CD14-positive monocyte (primary cell): ENCODE measurements around the gene THEM4. TPM values are rescaled to one million over a fixed set of nuclear protein-coding genes. Genes with fewer than 3 reads are reported as not detected.

Experiments
- DNase-seq, 3 donors: peaks; one replicate each; pipeline ENCODE4 v3.0.0-alpha.2; 2011 to 2022
- H2AFZ ChIP-seq: 2 replicates; pipeline ENCODE4 v1.6.0; 2012; ENCODE audit warnings: mild to moderate bottlenecking, low read depth, low read length, inconsistent platforms; ENCODE audit not compliant: insufficient read depth, poor library complexity, severe bottlenecking
- H3K27ac ChIP-seq, 2 donors: 1 replicate in 1 of 2; 2 replicates in 1 of 2; pipeline ENCODE4 v1.5.1; 2012 to 2013; ENCODE audit warnings: low read length in 2 of 2, control low read depth in 1 of 2, inconsistent platforms in 1 of 2, low read depth in 1 of 2, mild to moderate bottlenecking in 1 of 2
- H3K27me3 ChIP-seq, 2 donors: one replicate each; pipeline versions ENCODE4 v1.6.0 to v1.6.1; 2011 to 2013; ENCODE audit warnings: low read length in 2 of 2; ENCODE audit not compliant: control insufficient read depth in 2 of 2, insufficient read depth in 2 of 2
- H3K36me3 ChIP-seq, 2 donors: replicated peaks in 1 of 2; 1 replicate in 1 of 2; 2 replicates in 1 of 2; pipeline versions ENCODE4 v1.5.1 to v1.6.1; 2012 to 2013; ENCODE audit warnings: low read length in 2 of 2, control low read depth in 1 of 2, inconsistent platforms in 1 of 2, mild to moderate bottlenecking in 1 of 2; ENCODE audit not compliant: insufficient read depth in 2 of 2, control insufficient read depth in 1 of 2
- H3K4me1 ChIP-seq, 2 donors: 1 replicate in 1 of 2; 2 replicates in 1 of 2; pipeline versions ENCODE4 v1.5.1 to v1.6.1; 2012 to 2013; ENCODE audit warnings: low read length in 2 of 2, control low read depth in 1 of 2, inconsistent platforms in 1 of 2, mild to moderate bottlenecking in 1 of 2, moderate library complexity in 1 of 2; ENCODE audit not compliant: insufficient read depth in 2 of 2, control insufficient read depth in 1 of 2
- H3K4me2 ChIP-seq: replicated peaks from 2 replicates; pipeline ENCODE3; 2012; ENCODE audit warnings: low read length, moderate library complexity, mild to moderate bottlenecking; ENCODE audit not compliant: poor library complexity, severe bottlenecking; ENCODE audit errors: extremely low read depth
- H3K4me3 ChIP-seq, 3 experiments: fragments of 200-600 bp in 1 of 3; sonication (generic) in 1 of 3; replicated peaks in 1 of 3; 1 replicate in 2 of 3; 2 replicates in 1 of 3; pipeline ENCODE4 v1.5.1; 2011 to 2013; ENCODE audit warnings: low read length in 3 of 3, mild to moderate bottlenecking in 3 of 3, control low read depth in 2 of 3, low read depth in 2 of 3, inconsistent platforms in 1 of 3, moderate library complexity in 1 of 3
- H3K79me2 ChIP-seq: 2 replicates; pipeline ENCODE4 v1.6.0; 2012; ENCODE audit warnings: mild to moderate bottlenecking, control low read depth, inconsistent platforms, low read length, moderate library complexity; ENCODE audit not compliant: insufficient read depth
- H3K9ac ChIP-seq: 2 replicates; pipeline ENCODE4 v1.6.0; 2017; ENCODE audit warnings: low read length, mild to moderate bottlenecking; ENCODE audit not compliant: insufficient read depth, poor library complexity, severe bottlenecking
- H3K9me3 ChIP-seq, 2 donors: replicated peaks in 1 of 2; 1 replicate in 1 of 2; 2 replicates in 1 of 2; pipeline versions ENCODE4 v1.5.1 to v1.6.1; 2012 to 2013; ENCODE audit warnings: low read length in 2 of 2, control low read depth in 1 of 2; ENCODE audit not compliant: control insufficient read depth in 1 of 2, insufficient read depth in 1 of 2
- H4K20me1 ChIP-seq: 2 replicates; pipeline ENCODE4 v1.6.0; 2012; ENCODE audit warnings: mild to moderate bottlenecking, low read length, control low read depth, moderate library complexity; ENCODE audit not compliant: insufficient read depth
- H3K27ac Mint-ChIP-seq, 7 donors: one replicate each; pipeline ENCODE4 v1.8.0; 2020; ENCODE audit warnings: mild to moderate bottlenecking in 7 of 7, mixed read lengths in 7 of 7, moderate library complexity in 6 of 7, inconsistent platforms in 2 of 7
- H3K27me3 Mint-ChIP-seq, 3 donors: one replicate each; pipeline ENCODE4 v1.8.0; 2021 to 2022; ENCODE audit warnings: low read depth in 3 of 3, mild to moderate bottlenecking in 3 of 3, mixed read lengths in 3 of 3, moderate library complexity in 3 of 3, inconsistent platforms in 1 of 3
- H3K36me3 Mint-ChIP-seq, 2 donors: one replicate each; pipeline ENCODE4 v1.8.0; 2020; ENCODE audit warnings: mixed read lengths in 2 of 2, inconsistent platforms in 1 of 2, mild to moderate bottlenecking in 1 of 2
- H3K4me1 Mint-ChIP-seq: one replicate; pipeline ENCODE4 v1.8.0; 2020; ENCODE audit warnings: mild to moderate bottlenecking, mixed read lengths
- H3K4me3 Mint-ChIP-seq, 2 donors: one replicate each; pipeline ENCODE4 v1.8.0; 2020; ENCODE audit warnings: mild to moderate bottlenecking in 2 of 2, mixed read lengths in 2 of 2, moderate library complexity in 1 of 2
- H3K9me3 Mint-ChIP-seq, 7 donors: one replicate each; pipeline ENCODE4 v1.8.0; 2020 to 2022; ENCODE audit warnings: mixed read lengths in 7 of 7, mild to moderate bottlenecking in 6 of 7, moderate library complexity in 6 of 7, inconsistent platforms in 2 of 7
- CTCF ChIP-seq: fragments of 200-600 bp; IDR thresholded peaks from one replicate; pipeline ENCODE4 v1.8.0; 2022; ENCODE audit warnings: antibody characterized with exemption, mild to moderate bottlenecking
- WGBS: methylation state at CpG from one replicate; pipeline ENCODE4 v1.1.5; 2013; ENCODE audit warnings: missing lambda C conversion rate; ENCODE audit not compliant: insufficient coverage; 5-methylcytosine and 5-hydroxymethylcytosine counted together
- intact Hi-C, 2 donors: fragments of 100-400 bp; cut with micrococcal nuclease; formaldehyde crosslinking; loops; one replicate each; pipeline versions ENCODE4 v1.15.0 to v1.15.1; 2023
- polyA plus RNA-seq, 3 donors: library from polyadenylated mRNA; depleted of rRNA in 1 of 3; unstranded in 2 of 3; stranded (reverse) in 1 of 3; fragments of 300-500 nt in 2 of 3; fragments of >200 nt in 1 of 3; fragmentation: Illumina TruSeq in 2 of 3; gene quantifications; 1 replicate in 2 of 3; 2 replicates in 1 of 3; pipeline ENCODE4 v1.2.3, GENCODE V29; 2012 to 2021

THEM4 gene
- polyA plus RNA-seq, 3 donors: 3.7 to 6.0 (median 4.6) TPM

GRCh38 chr1:151918156-151918555, 8.8 kb upstream of the THEM4 start:
- no peak for TF ChIP-seq CTCF
- no peaks in the 10 kb centered on the region for H3K9me3 Mint-ChIP-seq
- H3K27me3 Mint-ChIP-seq: peaks cover 0 to 6% (median 3%) of the 10 kb centered on the region in 3 donors
- no peak overlapping the region for H3K4me3 Mint-ChIP-seq
- H3K79me2 ChIP-seq: no peaks in the 10 kb centered on the region
- no peak overlapping the region for H2AFZ ChIP-seq
- no peaks in the 10 kb centered on the region for H3K36me3 ChIP-seq
- no peak for DNase-seq
- H3K4me3 ChIP-seq: no peak overlapping the region
- no CpG with 5 or more reads among the region's 3 CpGs for WGBS
- H3K36me3 Mint-ChIP-seq: no peaks in the 10 kb centered on the region
- H3K4me1 ChIP-seq: peaks cover 38 to 45% of the 10 kb centered on the region in 2 donors
- H3K27ac Mint-ChIP-seq: no peak overlapping the region
- no peak overlapping the region for H3K9ac ChIP-seq
- no peaks in the 10 kb centered on the region for H3K27me3 ChIP-seq
- no peaks in the 10 kb centered on the region for H3K9me3 ChIP-seq
- intact Hi-C loops: no loop called here
- no peak overlapping the region for H3K4me2 ChIP-seq
- H3K4me1 Mint-ChIP-seq: peaks cover 47% of the 10 kb centered on the region
- no peaks in the 10 kb centered on the region for H4K20me1 ChIP-seq
- H3K27ac ChIP-seq: no peak overlapping the region

- Histone ChIP-seq H3K4me1 (peaks cover 32 to 40% of the 10 kb centered on the region in 2 donors), H3K27ac (no peak overlapping the region), H3K79me2 (no peaks in the 10 kb centered on the region), H3K27me3 (no peaks in the 10 kb centered on the region), H3K4me3 (no peak overlapping the region), H4K20me1 (no peaks in the 10 kb centered on the region), H3K9me3 (no peaks in the 10 kb centered on the region), H3K36me3 (no peaks in the 10 kb centered on the region), H3K4me2 (no peak overlapping the region), H2AFZ (no peak overlapping the region), H3K9ac (no peak overlapping the region)
- Mint-ChIP-seq H3K4me1 (peaks cover 43% of the 10 kb centered on the region), H3K36me3 (no peaks in the 10 kb centered on the region), H3K27ac (peak overlapping the region in 2 of 7 donors; percentile 34 to 65), H3K4me3 (no peak overlapping the region), H3K27me3 (peaks cover 0 to 4% (median 3%) of the 10 kb centered on the region in 3 donors), H3K9me3 (peaks cover 0 to 2% (median 0%) of the 10 kb centered on the region in 7 donors)
- intact Hi-C loops: no loop called here
- no peak for TF ChIP-seq CTCF
- whole genome bisulfite sequencing: no CpG with 5 or more reads among the region's 7 CpGs
- DNase-seq: no peak
Measured at GRCh38 chr1:151916726-151917370, 7.5 kb upstream of the THEM4 start.
